ENCODE results near the gene HOXA4.

HOXA4 gene

DNA sequence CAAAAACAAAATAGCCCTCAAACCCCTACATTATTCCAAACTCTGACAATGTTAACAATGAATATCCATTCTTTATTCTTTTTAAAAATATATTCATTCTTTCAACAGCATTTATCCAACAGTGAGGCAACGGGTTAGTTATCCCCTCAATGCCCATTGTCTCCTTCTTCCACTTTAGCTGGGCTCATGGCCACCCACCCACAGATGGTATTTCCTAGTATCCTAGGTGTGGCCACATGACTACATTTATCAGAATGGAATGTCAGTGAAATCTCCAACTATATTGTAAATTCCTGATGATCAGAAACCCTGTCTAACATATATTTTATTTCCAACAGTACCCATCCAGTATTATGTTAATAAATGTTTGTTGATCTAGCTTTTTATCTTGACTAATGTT lies 48.4 kb downstream of the HOXA4 start:
- no peak for DNase-seq
- intact Hi-C loops (cut with DNase I) = no loop called here

DNA sequence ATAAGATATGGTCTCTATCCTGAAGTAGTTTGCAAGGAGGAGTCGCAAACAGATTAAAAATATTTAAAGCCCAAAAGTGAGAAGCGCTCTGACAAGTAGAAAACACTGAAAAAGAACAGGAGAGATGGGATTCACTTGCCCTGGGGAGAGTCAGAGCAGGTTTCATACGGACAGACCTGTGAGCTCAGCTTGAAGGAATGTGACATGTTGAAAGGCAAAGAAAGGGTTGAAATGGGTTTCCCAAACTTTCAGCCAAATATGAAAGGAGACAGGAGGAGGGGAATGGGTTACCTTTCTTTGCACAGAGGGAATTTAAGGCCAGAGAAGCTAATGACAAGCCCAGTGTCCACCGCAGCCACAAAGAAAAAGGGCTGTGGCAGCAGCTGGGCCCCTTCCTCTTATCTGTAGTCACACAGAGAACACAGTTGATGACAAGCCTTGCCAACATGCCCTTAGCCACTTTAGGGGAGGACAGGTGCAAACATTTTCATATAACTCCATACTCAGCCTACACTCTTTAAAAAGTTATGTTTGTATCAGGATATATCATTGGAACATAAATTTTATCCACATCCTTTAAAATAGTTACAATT lies 49.6 kb downstream of the HOXA4 start:
- intact Hi-C loops (cut with DNase I) = no loop called here
- DNase-seq = no peak

GRCh38 chr7:27079234-27079975 lies 51.2 kb downstream of the HOXA4 start:
- no peak for DNase-seq
- intact Hi-C loops (cut with DNase I) = no loop called here

DNA sequence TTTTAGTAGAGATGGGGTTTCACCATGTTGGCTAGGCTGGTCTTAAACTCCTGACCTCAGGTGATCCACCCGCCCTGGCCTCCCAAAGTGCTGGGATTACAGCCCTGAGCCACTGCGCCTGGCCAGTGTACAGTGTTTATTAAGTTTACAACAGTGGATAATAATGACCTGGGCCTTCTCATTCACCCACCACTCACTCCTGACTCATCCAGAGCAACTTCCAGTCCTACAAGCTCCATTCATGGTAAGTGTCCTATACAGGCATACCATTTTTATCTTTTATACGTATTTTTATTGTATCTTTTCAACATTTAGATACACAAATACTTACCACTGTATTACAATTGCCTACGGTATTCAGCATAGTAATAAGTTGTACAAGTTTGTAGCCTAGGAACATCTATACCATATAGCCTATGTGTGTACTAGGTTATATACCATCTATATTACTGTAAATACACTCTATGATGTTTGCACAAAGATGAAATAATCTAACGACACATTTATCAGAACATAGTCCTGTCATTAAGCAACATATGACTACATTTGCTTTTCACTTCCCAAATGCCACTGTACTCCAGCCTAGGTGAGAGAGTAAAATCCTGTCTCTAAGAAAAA lies 51.8 kb downstream of the HOXA4 start:
- no peak for DNase-seq
- intact Hi-C loops (cut with DNase I) = no loop called here
